Measurements from ENCODE around the gene CYP2S1.
"Not testable (repeated sequence)": the region's sequence is repeated elsewhere in the genome, so short reads cannot be mapped to it uniquely, and the experiment has no call there.

Gene CYP2S1

GRCh38 chr19:41161903-41162302 is 31.1 kb upstream of the CYP2S1 start:
- TF ChIP-seq CTCF (IDR thresholded peaks at IDR 0.05; ENCODE audit: low read depth, low read length) = no peak
- H3K4me3 ChIP-seq (ENCODE audit: low read depth, low read length) = no peak overlapping the region

- H3K4me3 ChIP-seq (ENCODE audit: low read depth, low read length) = no peak overlapping the region
- TF ChIP-seq CTCF (IDR thresholded peaks at IDR 0.05; ENCODE audit: low read depth, low read length) = no peak
Measured at GRCh38 chr19:41166944-41167804, 25.8 kb upstream of the CYP2S1 start.

- no peak for TF ChIP-seq CTCF (IDR thresholded peaks at IDR 0.05; ENCODE audit: low read depth, low read length)
- H3K4me3 ChIP-seq (ENCODE audit: low read depth, low read length) = no peak overlapping the region
Measured at GRCh38 chr19:41172297-41173164, 20.5 kb upstream of the CYP2S1 start.

GRCh38 chr19:41174297-41174928 is 18.6 kb upstream of the CYP2S1 start:
- H3K4me3 ChIP-seq (ENCODE audit: low read depth, low read length) = no peak overlapping the region
- TF ChIP-seq CTCF (IDR thresholded peaks at IDR 0.05; ENCODE audit: low read depth, low read length) = no peak

GRCh38 chr19:41175801-41176777 is 16.9 kb upstream of the CYP2S1 start:
- H3K4me3 ChIP-seq (ENCODE audit: low read depth, low read length) = peak overlapping the region; percentile 31

GRCh38 chr19:41180173-41180572 is 12.8 kb upstream of the CYP2S1 start:
- not testable (repeated sequence) for H3K4me3 ChIP-seq (ENCODE audit: low read depth, low read length)

More at GRCh38 chr19:41175801-41176777, 16.9 kb upstream of the CYP2S1 start:
- TF ChIP-seq CTCF (IDR thresholded peaks at IDR 0.05; ENCODE audit: low read depth, low read length) = no peak

All from WI38 (cell line).